GM19452 (cell line): ENCODE measurements around the gene GRK4.
A peak's percentile ranks its signal among the peaks of the same experiment; 100 is the strongest.
"Not testable (repeated sequence)": the region's sequence is repeated elsewhere in the genome, so short reads cannot be mapped to it uniquely, and the experiment has no call there.

Experiments used
- ATAC-seq: cut with Tn5 transposase; IDR thresholded peaks from one replicate; pipeline ENCODE4 v1.9.1; 2021; ENCODE audit not compliant: unreplicated experiment

GRK4 gene

GRCh38 chr4:2930758-2931511 lies 32.4 kb upstream of the GRK4 start:
- no peak for ATAC-seq

DNA sequence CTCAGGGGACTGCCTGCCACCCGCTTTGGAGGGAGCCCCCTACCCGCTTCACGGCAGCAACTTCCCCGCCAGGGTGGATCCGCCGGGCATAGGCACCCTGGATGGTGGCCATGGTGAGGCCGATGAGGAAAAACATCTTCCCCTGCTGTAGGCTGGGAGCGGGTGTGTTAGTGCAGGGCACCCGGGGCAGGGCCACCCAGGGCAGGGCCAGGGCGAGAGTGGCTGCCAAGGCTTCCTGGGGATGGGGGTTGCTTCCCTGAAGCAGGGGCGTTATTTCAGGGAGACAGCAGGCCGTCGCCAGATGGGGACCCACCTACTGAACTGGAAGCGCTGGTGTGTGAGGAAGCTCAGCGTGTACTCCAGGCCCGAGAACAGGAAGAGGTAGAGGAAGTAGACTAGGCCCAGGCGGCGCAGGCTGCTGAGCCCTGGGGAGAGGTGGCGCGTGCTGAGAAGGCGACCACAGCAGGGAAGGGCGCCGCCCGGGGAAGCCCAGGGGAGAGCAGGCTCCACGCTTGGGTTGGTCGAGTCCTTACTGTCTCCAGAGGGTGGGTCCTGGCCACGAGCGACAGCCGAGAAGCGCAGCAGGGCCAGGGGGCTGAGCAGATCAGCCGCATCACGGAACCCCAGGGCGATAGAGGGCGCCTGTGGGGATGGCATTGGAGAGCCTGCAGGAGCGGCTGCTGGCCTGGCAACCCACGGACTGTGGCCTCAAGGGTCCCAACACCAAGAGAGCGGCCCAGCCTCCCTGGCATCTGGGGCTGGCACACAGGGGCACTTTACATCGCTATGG lies 31.7 kb upstream of the GRK4 start:
- ATAC-seq: peak; percentile 46

GRCh38 chr4:2932321-2932950 lies 30.9 kb upstream of the GRK4 start:
- ATAC-seq: no peak

DNA sequence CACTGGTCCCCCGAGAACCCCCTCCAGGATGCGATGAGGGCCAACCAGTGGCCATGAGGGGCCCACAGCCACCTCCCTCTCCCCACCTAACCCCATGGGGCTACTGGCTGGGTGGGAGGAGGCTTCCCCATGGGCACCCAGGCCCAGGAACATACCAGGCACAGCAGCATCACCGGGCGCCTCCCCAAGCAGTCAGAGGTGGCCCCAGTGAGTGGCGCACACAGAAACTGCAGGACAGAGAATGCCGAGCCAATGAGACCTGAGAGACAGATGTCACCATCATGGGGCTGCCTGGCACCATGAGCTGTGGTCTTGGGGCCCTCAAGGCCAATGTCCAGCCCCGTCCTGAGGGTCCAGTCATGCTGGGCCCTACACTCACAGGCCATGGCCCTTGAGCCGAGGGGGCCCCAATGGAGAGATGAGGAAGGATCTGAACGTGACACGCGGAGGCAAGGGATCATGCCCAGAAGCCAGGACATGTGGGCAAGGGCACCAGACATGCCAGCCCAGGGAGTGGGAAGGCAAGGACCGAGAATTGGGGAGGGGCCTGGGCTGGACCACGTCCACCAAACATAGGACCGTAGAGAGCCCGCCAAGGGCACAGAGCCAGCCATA lies 30.3 kb upstream of the GRK4 start:
- ATAC-seq: no peak

GRCh38 chr4:2933566-2934076 lies 29.8 kb upstream of the GRK4 start:
- no peak for ATAC-seq

DNA sequence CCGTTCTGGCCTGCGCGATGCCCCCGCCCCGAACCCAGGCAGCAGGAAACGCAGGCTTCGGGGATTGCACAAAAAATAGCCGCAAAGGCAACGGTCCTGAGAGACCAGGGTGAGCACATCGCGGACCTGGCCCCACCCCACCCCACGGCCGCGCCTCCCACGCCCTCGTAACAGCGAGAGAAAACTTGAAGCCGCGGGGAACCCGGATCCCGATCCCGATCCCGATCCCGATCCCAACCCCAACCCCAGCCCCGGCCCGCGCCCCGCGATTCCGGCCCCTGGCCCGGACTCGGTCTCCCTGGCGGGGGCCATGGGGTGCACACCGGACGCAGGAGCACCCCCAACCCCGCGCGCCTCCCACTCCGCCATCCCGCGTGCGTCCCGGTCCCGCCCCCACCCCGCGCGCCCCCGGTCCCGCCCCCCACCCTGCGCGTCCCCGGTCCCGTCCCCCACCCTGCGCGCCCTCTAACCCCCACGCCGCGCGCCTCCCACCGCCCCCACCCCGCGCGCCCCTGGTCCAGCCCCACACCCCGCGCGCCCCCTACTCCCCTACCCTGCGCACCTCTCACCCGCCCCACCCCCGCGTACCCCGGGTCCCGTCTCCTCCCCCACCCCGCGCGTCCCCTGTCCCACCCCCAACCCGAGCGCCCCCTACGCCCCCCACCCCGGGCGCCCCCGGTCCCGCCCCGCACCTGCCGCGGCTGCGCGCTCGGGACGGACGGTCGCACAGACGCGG lies 29.1 kb upstream of the GRK4 start:
- ATAC-seq: no peak

DNA sequence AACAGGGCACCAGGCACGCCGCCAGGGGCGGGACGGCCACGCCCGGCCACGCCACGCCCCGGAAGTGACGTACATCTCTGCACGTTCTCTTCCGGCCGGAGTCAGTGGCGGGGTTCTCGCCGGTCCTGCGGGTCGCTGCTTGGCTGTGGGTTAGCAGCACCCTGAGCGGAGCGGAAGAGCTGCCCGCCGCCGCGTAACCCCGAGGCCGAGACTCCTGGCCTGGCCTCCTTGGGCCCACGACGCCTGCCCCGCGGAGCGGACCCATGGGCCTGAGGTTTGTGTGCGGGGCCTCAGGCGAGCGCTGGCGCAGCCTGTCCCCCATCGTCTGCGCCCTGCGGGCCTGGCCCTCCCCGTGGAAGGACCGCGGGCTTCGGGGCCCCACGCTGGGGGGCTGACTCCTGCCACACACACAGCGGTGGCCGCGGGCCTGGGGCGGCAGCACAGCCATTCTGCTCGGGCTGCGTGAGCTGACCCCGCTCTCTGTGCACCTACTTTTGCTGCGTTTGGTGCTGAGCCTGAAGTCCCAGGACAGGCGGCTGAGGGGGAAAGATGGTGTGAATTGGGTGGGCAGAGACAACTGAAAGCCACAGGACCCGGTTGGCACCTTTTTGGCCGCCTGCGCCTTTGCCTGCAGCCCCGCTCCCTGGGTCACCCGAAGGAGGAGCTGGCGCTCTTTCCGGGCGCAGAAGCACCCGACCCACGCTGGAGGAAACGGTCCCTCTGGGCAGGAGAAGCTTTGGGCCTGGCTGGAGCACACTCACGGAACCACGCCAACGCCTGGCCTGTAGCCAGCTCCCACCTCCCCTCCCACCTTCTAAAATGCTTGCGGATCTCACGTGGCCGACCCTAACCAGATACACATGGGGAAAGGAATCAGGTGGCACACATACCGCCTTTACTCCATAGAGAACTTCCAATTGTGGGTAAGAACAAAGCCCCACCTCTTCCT lies 28.3 kb upstream of the GRK4 start:
- ATAC-seq: peak; percentile 49

DNA sequence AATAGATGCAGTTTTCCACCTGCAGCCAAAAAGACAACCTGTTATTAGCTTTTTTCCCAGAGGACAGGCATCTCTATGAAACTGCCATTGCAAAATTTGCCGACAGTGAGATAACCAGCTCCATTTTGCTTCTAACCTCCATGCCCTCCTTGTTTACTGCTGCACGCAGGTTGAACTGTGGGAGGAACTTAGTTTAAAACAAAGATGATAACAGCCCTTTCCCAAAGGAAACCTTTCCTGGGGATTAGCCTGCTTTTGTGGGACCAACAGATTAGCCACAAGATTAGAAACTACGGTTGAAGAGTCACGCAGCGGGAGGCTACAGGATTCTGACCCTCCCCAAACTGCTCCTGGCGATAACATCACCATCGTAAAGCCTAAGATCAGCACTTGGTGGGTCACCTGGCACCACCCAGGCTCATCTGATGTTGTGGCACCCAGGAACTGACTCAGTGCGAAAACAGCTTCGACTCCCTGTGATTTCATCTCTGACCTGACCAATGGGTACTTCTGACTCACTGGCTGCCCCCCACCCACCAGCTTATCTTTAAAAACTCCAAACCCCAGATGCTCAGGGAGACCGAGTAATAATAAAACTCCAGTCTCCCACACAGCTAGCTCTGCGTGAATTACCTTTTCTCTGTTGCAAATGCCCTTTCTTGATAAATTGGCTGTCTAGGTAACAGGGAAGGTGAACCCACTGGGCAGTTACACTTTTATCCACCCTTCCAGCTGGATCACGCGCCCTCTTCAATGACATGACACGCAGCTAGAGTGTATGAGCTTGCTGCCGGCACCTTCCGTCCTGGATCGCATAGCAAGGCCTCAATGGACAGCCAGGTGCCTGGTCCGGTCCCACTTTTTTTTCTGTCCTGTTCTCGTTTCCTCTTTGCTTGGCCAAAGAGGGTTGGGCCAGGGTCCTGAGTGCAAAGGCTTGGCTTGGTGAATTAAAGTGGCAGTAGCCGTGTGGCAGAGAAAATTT lies 27.3 kb upstream of the GRK4 start:
- ATAC-seq: no peak

DNA sequence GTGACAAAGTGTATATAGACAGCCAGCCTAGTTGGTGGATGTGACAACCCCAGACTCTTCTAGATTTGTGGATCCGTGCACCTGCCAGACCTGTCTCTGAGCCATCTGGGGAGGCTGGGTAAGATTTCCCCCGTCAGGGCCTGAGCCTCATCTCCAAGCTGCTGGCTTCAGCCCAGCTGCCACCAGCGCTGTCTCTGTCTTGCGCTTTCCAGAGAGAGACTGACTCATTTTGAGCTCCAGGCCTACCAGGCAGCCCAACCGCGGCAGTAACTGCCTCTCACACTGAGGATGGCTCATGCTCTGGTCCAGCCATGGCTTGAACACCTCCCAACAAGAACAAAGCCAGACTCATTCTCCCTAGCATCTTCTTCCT lies 26.6 kb upstream of the GRK4 start:
- no peak for ATAC-seq

GRCh38 chr4:2937146-2937857 lies 26.1 kb upstream of the GRK4 start:
- ATAC-seq: no peak

GRCh38 chr4:2937986-2938385 lies 25.4 kb upstream of the GRK4 start:
- no peak for ATAC-seq

DNA sequence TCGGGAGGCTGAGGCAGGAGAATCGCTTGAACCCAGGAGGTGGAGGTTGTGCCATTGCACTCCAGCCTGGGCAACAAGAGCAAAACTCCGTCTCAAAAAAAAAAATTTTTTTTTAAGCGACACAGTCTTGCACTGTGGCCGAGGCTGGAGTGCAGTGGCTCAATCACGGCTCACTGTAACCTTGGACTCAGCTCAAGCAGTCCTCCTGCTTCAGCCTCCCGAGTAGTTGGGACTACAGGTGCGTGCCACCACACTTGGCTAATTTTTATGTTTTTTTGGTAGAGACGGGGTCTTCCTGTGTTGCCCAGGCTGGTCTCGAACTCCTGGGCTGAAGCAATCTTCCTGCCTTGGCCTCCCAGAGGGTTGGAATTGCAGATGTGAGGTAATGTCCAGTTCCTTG lies 25.0 kb upstream of the GRK4 start:
- not testable (repeated sequence) for ATAC-seq

- ATAC-seq: no peak
These were observed 24.5 kb upstream of the GRK4 start for GRCh38 chr4:2938906-2939305.

DNA sequence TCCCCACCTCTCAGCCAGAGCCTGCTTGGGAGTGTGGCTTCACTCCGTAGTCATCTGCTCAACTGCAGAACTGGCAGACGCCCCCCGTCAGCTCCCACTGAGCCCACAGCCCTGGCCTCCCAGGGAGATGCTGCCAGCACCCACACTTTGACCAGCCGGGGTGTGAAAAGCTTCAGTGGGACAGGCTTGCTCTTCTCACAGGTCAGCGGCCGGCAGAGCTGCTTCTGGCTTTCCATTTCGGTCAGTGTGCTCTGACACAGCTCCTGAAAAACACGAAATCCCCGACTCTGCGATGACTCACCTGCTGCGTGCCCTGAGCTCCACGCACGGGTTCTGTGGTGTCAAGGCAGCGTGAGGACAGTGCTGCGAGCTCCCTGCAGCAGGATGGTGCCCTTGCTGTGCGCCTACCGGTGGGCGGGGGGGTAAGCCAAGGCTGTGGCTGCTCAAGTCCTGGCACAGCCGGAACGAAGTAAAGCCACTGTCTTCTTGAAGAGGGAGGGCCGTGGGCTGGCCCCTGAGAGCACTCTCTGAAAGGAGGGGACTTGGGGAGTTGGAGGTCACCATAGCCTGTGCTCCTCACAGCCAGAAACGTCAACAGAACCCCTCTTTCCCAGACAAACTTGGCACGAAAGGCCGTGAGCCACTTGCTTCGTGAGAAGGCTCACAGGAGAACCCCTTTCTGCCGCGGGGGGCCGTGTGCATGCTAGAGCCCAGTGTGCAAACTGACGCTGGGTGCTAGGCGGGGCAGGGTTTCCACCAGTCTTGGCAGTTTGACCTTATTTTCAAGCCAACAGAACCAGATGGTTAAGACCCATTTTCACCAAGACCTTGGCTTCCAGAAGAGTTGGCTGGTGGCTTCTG lies 23.8 kb upstream of the GRK4 start:
- ATAC-seq: no peak

DNA sequence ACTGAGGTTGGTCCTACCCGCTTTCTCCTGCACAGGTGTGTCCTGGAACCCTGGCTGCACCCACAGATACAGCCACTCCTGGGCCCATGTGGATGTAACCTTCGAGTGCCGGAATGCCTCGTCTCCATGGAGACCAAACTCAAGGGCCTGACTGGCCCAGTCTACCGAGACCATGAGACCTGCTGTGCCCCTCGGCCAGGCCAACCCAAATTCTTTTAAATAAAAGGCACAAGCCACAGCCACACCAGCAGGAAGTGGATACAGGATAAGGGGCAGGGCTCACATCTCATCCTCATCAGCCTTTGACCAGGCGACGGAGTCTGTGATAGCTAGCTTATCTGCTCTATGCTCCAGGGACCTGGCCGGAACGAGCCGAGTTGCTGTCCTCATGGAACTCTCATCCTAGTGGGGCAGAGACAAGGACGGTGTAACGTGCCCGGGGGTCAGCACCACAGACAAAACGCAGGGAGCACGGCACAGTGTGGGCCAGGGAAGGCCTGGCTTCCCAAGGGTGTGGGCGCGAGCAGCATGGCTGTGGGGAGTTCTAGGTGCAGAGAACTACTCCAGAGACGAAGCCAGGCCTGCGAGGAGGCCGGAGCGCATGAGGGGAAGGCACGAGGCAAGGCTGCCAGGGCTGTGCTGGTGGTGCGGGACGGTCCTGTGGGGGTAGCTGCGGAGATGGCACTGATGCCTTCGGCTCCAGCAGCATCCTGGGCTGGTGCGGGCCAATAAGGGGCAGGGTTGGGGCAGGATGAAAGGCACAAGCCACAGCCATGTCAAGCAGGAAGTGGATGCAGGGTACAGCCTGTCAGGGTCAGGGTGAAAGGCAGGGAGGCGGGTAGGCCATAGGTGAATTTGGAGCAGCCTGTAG lies 22.9 kb upstream of the GRK4 start:
- ATAC-seq: no peak
